ENCODE measurements around the gene TMEM132E. TPM values are rescaled to one million over a fixed set of nuclear protein-coding genes. Genes with fewer than 3 reads are reported as not detected.

TMEM132E gene
- total RNA-seq, 1 experiment from 2014 or later: not detected

GRCh38 chr17:34658811-34659560 lies 79.6 kb downstream of the TMEM132E start:
- no peak for DNase-seq (ENCODE audit: low spot score)

GRCh38 chr17:34663714-34664113 lies 84.3 kb downstream of the TMEM132E start:
- DNase-seq (ENCODE audit: low spot score): no peak

DNA sequence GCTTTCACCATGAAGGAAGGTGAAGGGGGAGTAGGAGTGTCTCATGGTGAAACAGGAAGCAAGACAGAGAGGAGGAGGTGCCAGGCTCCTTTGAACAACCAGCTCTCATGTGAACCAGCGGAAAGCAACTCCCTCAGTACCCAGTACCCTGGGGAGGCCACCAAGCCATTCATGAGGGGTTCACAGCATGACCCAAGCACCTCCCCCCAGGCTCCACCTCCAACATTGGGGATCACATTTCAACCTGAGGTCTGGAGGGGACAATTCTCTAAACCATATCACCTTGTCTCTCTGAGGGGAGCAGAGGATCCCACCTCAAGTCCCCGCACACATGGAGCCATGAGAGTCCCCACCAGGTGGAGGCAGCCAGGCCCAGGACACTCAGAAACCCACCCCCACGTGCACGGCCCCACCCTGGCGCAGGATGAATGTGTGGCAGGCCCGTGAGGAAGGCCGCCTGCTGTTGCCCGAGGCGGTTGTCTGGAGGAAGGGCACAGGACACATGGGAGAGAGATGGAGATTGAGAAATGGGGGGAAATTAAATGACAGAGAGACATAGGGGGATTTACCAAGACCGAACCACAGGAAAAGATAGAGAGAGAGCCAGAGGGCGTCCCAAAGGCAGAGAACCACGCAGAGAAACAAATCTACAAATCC lies 85.9 kb downstream of the TMEM132E start:
- DNase-seq (ENCODE audit: low spot score): no peak

GRCh38 chr17:34665819-34666763 lies 86.7 kb downstream of the TMEM132E start:
- DNase-seq (ENCODE audit: low spot score): no peak

- no peak for DNase-seq (ENCODE audit: low spot score)
Measured at GRCh38 chr17:34667656-34668055, 88.3 kb downstream of the TMEM132E start.

DNA sequence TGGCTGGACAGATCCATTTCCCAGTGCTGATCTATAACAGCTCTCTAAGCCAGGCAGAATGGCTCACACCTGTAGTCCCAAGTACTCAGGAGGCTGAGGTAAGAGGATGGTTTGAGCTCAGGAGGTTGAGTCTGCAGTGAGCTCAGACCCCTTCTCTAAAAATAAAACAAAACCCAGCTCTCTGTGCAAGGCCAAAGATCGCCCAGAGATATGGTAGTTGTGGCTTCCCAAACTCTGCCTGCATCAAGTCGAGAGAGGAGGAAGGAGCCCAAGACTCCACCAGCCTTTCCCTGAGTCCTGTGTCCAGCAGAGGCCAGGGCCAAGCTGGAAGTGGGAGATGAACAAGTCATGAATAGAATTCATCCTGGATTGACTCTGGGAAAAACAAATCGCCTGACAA lies 88.8 kb downstream of the TMEM132E start:
- no peak for DNase-seq (ENCODE audit: low spot score)

- no peak for DNase-seq (ENCODE audit: low spot score)
Measured at GRCh38 chr17:34669511-34669910, 90.1 kb downstream of the TMEM132E start.

- DNase-seq (ENCODE audit: low spot score): no peak
Measured at GRCh38 chr17:34670618-34671017, 91.2 kb downstream of the TMEM132E start.

- no peak for DNase-seq (ENCODE audit: low spot score)
Measured at GRCh38 chr17:34671191-34671590, 91.8 kb downstream of the TMEM132E start.

DNA sequence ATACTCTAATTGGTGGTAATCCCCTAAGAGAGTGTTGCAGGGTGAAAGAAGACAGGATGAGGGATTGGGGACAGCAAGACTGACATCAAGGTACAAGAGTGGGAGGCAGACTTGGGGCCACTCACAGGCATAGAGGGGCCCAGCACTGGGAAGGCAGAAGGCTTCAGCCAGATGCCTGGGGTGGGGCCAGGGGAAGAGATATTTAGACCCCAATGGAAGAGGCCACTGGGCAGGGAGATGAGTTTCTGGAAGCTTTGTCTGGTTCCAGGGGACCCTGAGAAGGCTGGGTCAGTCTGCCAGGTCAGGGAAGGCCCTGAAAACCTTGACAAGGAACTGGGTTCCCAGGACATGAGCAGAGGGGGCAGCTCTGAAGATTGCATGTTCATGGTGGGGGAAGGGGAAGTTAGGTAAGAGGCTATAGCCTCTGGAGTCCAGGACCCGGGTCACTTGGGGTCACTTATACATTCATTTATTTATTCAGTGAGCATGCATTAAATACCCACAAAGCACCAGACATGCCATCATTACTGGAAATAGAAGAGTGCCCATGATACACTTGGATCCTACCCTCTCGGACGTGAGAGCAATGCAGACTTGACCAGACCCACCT lies 92.9 kb downstream of the TMEM132E start:
- DNase-seq (ENCODE audit: low spot score): no peak

DNA sequence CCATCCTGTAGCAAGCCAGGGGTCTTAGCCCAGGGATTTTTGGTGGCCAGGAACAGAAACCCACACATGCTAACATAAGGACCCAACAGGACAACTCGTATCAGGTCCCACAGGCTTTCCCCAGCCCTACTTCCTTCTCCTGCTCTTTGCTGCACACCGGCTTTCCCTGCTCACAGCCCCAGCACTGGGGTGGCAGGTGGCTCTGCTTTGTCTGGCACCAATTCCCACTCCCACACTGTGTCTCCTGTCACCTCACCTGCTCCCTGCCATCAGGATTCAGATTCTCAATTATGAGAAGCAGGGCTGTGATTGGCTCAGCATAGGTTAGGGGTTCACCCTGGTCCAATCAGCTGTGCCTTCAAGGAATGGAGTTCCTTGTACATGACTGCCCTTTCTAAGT lies 94.1 kb downstream of the TMEM132E start:
- no peak for DNase-seq (ENCODE audit: low spot score)

GRCh38 chr17:34673995-34674890 lies 94.9 kb downstream of the TMEM132E start:
- no peak for DNase-seq (ENCODE audit: low spot score)

GRCh38 chr17:34675143-34675542 lies 95.8 kb downstream of the TMEM132E start:
- DNase-seq (ENCODE audit: low spot score): no peak

GRCh38 chr17:34675605-34676004 lies 96.2 kb downstream of the TMEM132E start:
- DNase-seq (ENCODE audit: low spot score): no peak

DNA sequence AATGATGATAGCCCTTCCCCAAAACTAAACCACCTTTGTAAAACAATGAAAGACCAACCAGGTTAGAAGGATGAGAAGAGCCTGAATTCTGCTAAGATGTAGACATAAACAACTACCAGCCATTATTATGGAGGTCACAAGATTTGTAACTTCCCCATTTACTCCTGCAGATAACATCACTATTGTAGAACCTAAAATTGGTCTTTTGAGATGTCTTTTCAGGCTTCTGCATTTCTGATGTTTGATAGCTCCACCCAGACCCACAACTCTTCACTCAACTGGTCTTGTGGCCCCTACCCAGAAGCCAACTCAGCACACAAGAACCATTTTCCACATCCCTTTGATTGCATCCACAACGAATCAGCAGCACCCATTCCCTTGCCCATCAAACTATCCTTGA lies 100.8 kb downstream of the TMEM132E start:
- no peak for DNase-seq (ENCODE audit: low spot score)

DNA sequence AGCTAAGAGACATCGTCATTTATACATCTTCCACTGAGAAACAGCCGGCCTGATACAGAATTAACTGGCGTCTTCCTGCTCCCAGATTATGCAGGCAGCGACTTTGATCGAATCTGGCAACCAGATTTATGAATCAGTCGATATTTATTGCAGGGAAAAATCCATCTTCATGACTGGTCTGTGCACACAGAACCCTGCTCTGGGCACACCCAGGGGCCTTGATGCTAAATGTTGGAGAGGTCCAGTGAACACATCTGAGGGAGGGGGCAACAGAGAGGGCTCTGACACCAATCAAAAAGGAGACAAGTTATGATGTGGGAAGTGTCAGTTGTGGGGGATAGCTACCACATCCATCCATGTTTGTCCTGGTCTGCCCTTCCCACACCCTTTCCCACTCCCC lies 102.9 kb downstream of the TMEM132E start:
- DNase-seq (ENCODE audit: low spot score): no peak

- DNase-seq (ENCODE audit: low spot score): no peak
Measured at GRCh38 chr17:34683390-34683789, 104.0 kb downstream of the TMEM132E start.
